GM12878 (cell line): ENCODE results near the gene MFSD6. TPM values are rescaled to one million over a fixed set of nuclear protein-coding genes. Genes with fewer than 3 reads are reported as not detected.

Source experiments
- ATAC-seq: fragments of 200-7000 bp; cut with Tn5 transposase; 3 replicates; pipeline ENCODE4 v1.9.1; 2020; ENCODE audit warnings: mild to moderate bottlenecking, moderate library complexity
- BruUV-seq: library from RNA; stranded (reverse); fragments of 400-500 nt; replicated peaks from 2 replicates; lab custom pipeline; 2021; lab: Mats Ljungman, UMichigan
- CTCF ChIA-PET: fragments of 300-600 bp; sonication (Branson Sonifier 250); formaldehyde crosslinking; extraction: SDS; loops from one replicate; lab custom pipeline; 2021; ENCODE audit warnings: inconsistent platforms; lab: Yijun Ruan, JAX
- POLR2A ChIA-PET: fragments of 350-600 bp; formaldehyde crosslinking; extraction: SDS; loops from one replicate; lab custom pipeline; 2021; ENCODE audit warnings: inconsistent platforms; lab: Charles Lee
- RAD21 ChIA-PET: fragments of 300-600 bp; sonication (Branson Sonifier 250); formaldehyde crosslinking; loops from one replicate; lab custom pipeline; 2023; ENCODE audit warnings: antibody characterized with exemption; ENCODE audit not compliant: unreplicated experiment; lab: Charles Lee
- SMC1A ChIA-PET: fragments of 300-600 bp; sonication (Branson Sonifier 250); formaldehyde crosslinking; loops from one replicate; lab custom pipeline; 2023; ENCODE audit not compliant: unreplicated experiment, uncharacterized antibody; lab: Charles Lee
- DNase-seq: peaks from one replicate; pipeline ENCODE4 v3.0.0-alpha.2; 2011; ENCODE audit warnings: low read depth, low spot score
- FAIRE-seq: peaks from 3 replicates; lab custom pipeline; 2011; peaks lifted over from hg19 to GRCh38; lab: Jason Lieb, UNC
- H2AFZ ChIP-seq: 2 replicates; pipeline ENCODE4 v1.6.0; 2011; ENCODE audit warnings: low read depth, low read length, control low read depth; ENCODE audit not compliant: control insufficient read depth
- H3K27ac ChIP-seq: 2 replicates; pipeline ENCODE4 v1.5.1; 2011; ENCODE audit warnings: control low read depth; ENCODE audit not compliant: control insufficient read depth, insufficient read depth
- H3K27me3 ChIP-seq, 2 experiments: replicated peaks in 1 of 2; 2 replicates each; pipeline versions ENCODE4 v1.6.0 to v1.6.1; 2011; ENCODE audit warnings: low read length in 1 of 2; ENCODE audit not compliant: control insufficient read depth in 2 of 2, insufficient read depth in 2 of 2
- H3K36me3 ChIP-seq, 2 experiments: 2 replicates each; pipeline ENCODE4 v1.5.1; 2011; ENCODE audit warnings: low read length in 1 of 2; ENCODE audit not compliant: control insufficient read depth in 2 of 2, insufficient read depth in 2 of 2
- H3K4me1 ChIP-seq: 2 replicates; pipeline ENCODE4 v1.6.1; 2011; ENCODE audit warnings: mild to moderate bottlenecking, low read length, moderate library complexity, mixed read lengths; ENCODE audit not compliant: control insufficient read depth, insufficient read depth
- H3K4me2 ChIP-seq: 2 replicates; pipeline ENCODE4 v1.6.0; 2011; ENCODE audit warnings: control low read depth; ENCODE audit not compliant: control insufficient read depth, insufficient read depth
- H3K4me3 ChIP-seq: fragments of 200-600 bp; sonication (generic); 2 replicates; pipeline ENCODE4 v1.5.1; 2016
- H3K79me2 ChIP-seq: 2 replicates; pipeline ENCODE4 v1.6.0; 2011; ENCODE audit warnings: low read length; ENCODE audit not compliant: control insufficient read depth, insufficient read depth
- H3K9ac ChIP-seq: 2 replicates; pipeline ENCODE4 v1.8.0; 2011; ENCODE audit warnings: low read length, control low read depth, mixed read lengths; ENCODE audit not compliant: control insufficient read depth, insufficient read depth
- H3K9me3 ChIP-seq: replicated peaks from 3 replicates; pipeline ENCODE4 v1.5.1; 2011; ENCODE audit warnings: mild to moderate bottlenecking, low read length; ENCODE audit not compliant: control insufficient read depth, insufficient read depth
- H4K20me1 ChIP-seq: 2 replicates; pipeline ENCODE4 v1.6.0; 2011; ENCODE audit not compliant: control insufficient read depth, insufficient read depth
- BHLHE40 ChIP-seq, 2 experiments: fragments of 450-650 bp in 1 of 2; IDR thresholded peaks; 2 replicates each; pipeline ENCODE4 v1.6.1; 2011 to 2017; ENCODE audit warnings: low read depth in 2 of 2, borderline replicate concordance in 1 of 2, improper control_type of control experiment in 1 of 2, low read length in 1 of 2, mild to moderate bottlenecking in 1 of 2
- FOXM1 ChIP-seq: IDR thresholded peaks from 2 replicates; pipeline ENCODE4 v1.6.1; 2012; ENCODE audit warnings: low read depth, mild to moderate bottlenecking, inconsistent platforms, low read length, moderate library complexity
- KDM1A ChIP-seq: fragments of 200-600 bp; sonication (generic); IDR thresholded peaks from 2 replicates; pipeline ENCODE4 v1.6.1; 2016; ENCODE audit warnings: borderline replicate concordance
- MEF2A ChIP-seq: IDR thresholded peaks from 2 replicates; pipeline ENCODE4 v1.6.1; 2011; ENCODE audit warnings: low read depth, mild to moderate bottlenecking, low read length, moderate library complexity; ENCODE audit not compliant: insufficient read depth
- MLLT1 ChIP-seq: fragments of 450-650 bp; IDR thresholded peaks from 2 replicates; pipeline ENCODE4 v1.6.1; 2016; ENCODE audit warnings: mild to moderate bottlenecking
- POLR2A ChIP-seq: IDR thresholded peaks from 2 replicates; pipeline ENCODE4 v1.6.1; 2011; ENCODE audit warnings: low read depth, mild to moderate bottlenecking, low read length
- RUNX3 ChIP-seq: IDR thresholded peaks from 2 replicates; pipeline ENCODE4 v1.6.1; 2012; ENCODE audit warnings: low read length, inconsistent platforms
- SIX5 ChIP-seq: IDR thresholded peaks from 2 replicates; pipeline ENCODE4 v1.6.1; 2011; ENCODE audit warnings: mild to moderate bottlenecking, low read depth, low read length, moderate library complexity; ENCODE audit not compliant: severe bottlenecking
- SP1 ChIP-seq: IDR thresholded peaks from one replicate; pipeline ENCODE4 v1.6.1; 2011; ENCODE audit warnings: low read depth, low read length
- TARDBP ChIP-seq: IDR thresholded peaks from 2 replicates; pipeline ENCODE4 v1.6.1; 2016; ENCODE audit warnings: borderline replicate concordance
- YY1 ChIP-seq: IDR thresholded peaks from 2 replicates; pipeline ENCODE4 v1.6.1; 2011; ENCODE audit warnings: low read depth, mild to moderate bottlenecking, low read length
- ZNF622 ChIP-seq: fragments of 450-650 bp; IDR thresholded peaks from 2 replicates; pipeline ENCODE4 v1.6.1; 2017; ENCODE audit warnings: mild to moderate bottlenecking, inconsistent platforms
- ZZZ3 ChIP-seq: IDR thresholded peaks from 2 replicates; pipeline ENCODE4 v1.6.1; 2011; ENCODE audit warnings: low read depth; ENCODE audit not compliant: control insufficient read depth, insufficient read length
- WGBS: methylation state at CpG from one replicate; pipeline ENCODE4 v1.1.6; 2016; ENCODE audit warnings: low lambda C conversion rate; ENCODE audit not compliant: insufficient replicate concordance, insufficient coverage; ENCODE audit errors: missing lambda C conversion rate; 5-methylcytosine and 5-hydroxymethylcytosine counted together
- in situ Hi-C: fragments of 300-500 bp; cut with MboI; formaldehyde crosslinking; loops from 9 replicates; pipeline ENCODE4 v1.14.3; 2018; ENCODE audit warnings: mixed read lengths
- intact Hi-C: fragments of 100-400 bp; cut with micrococcal nuclease; formaldehyde crosslinking; loops from one replicate; pipeline ENCODE4 v1.14.2; 2022; ENCODE audit not compliant: unreplicated experiment
- polyA plus RNA-seq, 11 experiments: library from polyadenylated mRNA; depleted of rRNA in 4 of 11; unstranded in 6 of 11; stranded (reverse) in 5 of 11; fragments of >200 nt; fragmentation: Nextera tagmentation in 4 of 11; fragmentation: Illumina TruSeq in 1 of 11; extraction: Ambion mirVana in 4 of 11; extraction: Trizol in 1 of 11; gene quantifications; 1 replicate in 1 of 11; 2 replicates in 10 of 11; pipeline versions ENCODE4 v1.2.1 to v1.2.3, GENCODE V29; 2011 to 2016; ENCODE audit warnings: inconsistent platforms in 2 of 11, missing spikeins in 2 of 11, low read depth in 1 of 11
- total RNA-seq, 4 experiments: library from RNA; depleted of rRNA in 3 of 4; stranded (reverse); fragments of >200 nt in 3 of 4; fragmentation: Illumina TruSeq in 1 of 4; extraction: Trizol in 1 of 4; gene quantifications; 2 replicates each; pipeline versions ENCODE4 v1.2.1 to v1.2.3, GENCODE V29; 2013 to 2021

MFSD6 gene
- total and polyA plus RNA-seq, 10 of the 15 experiments (the other 5 are each of a cell fraction or from before 2014, with no cell fraction given): 6.7 to 42.6 (median 24.2) TPM

- BruUV-seq: no TSS peak
- intact Hi-C loops (no loop called here), in situ Hi-C loops (no loop called here)
- no peak overlapping the region for H3K4me2 ChIP-seq
- H3K36me3 ChIP-seq: no peaks in the 10 kb centered on the region
- RAD21 ChIA-PET: interaction anchor here (1.0 to 1.4 kb wide), 3 partner anchors 12 to 101 kb away, joined by 3 to 4 read pairs (median 3); no protein-coding TSS in a partner anchor
- no peak overlapping the region for H2AFZ ChIP-seq
- no peak for ATAC-seq
- FAIRE-seq: no peak
- 93% methylated on average over 3 of the region's 3 CpGs for WGBS
- no peaks in the 10 kb centered on the region for H3K79me2 ChIP-seq
- POLR2A ChIA-PET: interaction anchor here (0.6 kb wide), 2 partner anchors 26 to 98 kb away, joined by 4 read pairs; no protein-coding TSS in a partner anchor
- SMC1A ChIA-PET: interaction anchor here (1.2 to 1.5 kb wide), 3 partner anchors 17 to 461 kb away, joined by 3 to 5 read pairs (median 4); no protein-coding TSS in a partner anchor
- no peak for DNase-seq
- no peak overlapping the region for H3K27ac ChIP-seq
- H3K27me3 ChIP-seq: no peaks in the 10 kb centered on the region
- TF ChIP-seq FOXM1: no peak
- no peak for TF ChIP-seq MEF2A
- no peak for TF ChIP-seq TARDBP
- TF ChIP-seq YY1: no peak
- no peak for TF ChIP-seq POLR2A
- TF ChIP-seq MLLT1: no peak
- TF ChIP-seq ZZZ3: no peak
- no peak for TF ChIP-seq RUNX3
- no peak for TF ChIP-seq SIX5
- no peak for TF ChIP-seq ZNF622
- no peak for TF ChIP-seq KDM1A
- no peak for TF ChIP-seq SP1
- TF ChIP-seq BHLHE40 (IDR thresholded peaks at IDR 0.05; ENCODE audit: borderline replicate concordance in 1 of 2, low read depth in 2 of 2, low read length in 1 of 2): no peak
- CTCF ChIA-PET: interaction anchor here (1.4 to 2.9 kb wide), 3 partner anchors 12 to 167 kb away, joined by 3 to 11 read pairs (median 4); no protein-coding TSS in a partner anchor
- no peak overlapping the region for H3K4me3 ChIP-seq
- no peak overlapping the region for H3K9ac ChIP-seq
- H3K9me3 ChIP-seq: no peaks in the 10 kb centered on the region; the same call in 2 of the 3 replicates
- no peaks in the 10 kb centered on the region for H3K4me1 ChIP-seq
- no peaks in the 10 kb centered on the region for H4K20me1 ChIP-seq
Measured at GRCh38 chr2:190550137-190550536, 142.0 kb downstream of the MFSD6 start.

Other genes with a start within 250 kb of the MFSD6 start
- gene HIBCH, start 88.5 kb upstream of the MFSD6 start, total RNA-seq (2014; rRNA removed): 22.3 and 28.0 TPM in 2 replicates
- gene HIBCH, start 88.5 kb upstream of the MFSD6 start, total RNA-seq (2014; rRNA removed; fragmentation: Illumina TruSeq; extraction: Trizol): 33.6 and 34.2 TPM in 2 replicates
- 28.4 and 29.3 TPM in 2 replicates for gene HIBCH, start 88.5 kb upstream of the MFSD6 start, total RNA-seq (2021)
- 40.1 and 66.2 TPM in 2 replicates for gene HIBCH, start 88.5 kb upstream of the MFSD6 start, polyA plus RNA-seq (2011; rRNA removed)
- gene HIBCH, start 88.5 kb upstream of the MFSD6 start, polyA plus RNA-seq (2014; fragmentation: Illumina TruSeq; extraction: Trizol): 34.6 and 43.2 TPM in 2 replicates
- gene HIBCH, start 88.5 kb upstream of the MFSD6 start, polyA plus RNA-seq (2014; fragmentation: Nextera tagmentation; extraction: Ambion mirVana): 10 to 100 TPM; 64.6 to 73.8 TPM
- 24.5 and 29.0 TPM in 2 replicates for gene HIBCH, start 88.5 kb upstream of the MFSD6 start, polyA plus RNA-seq (2014; rRNA removed)
- gene HIBCH, start 88.5 kb upstream of the MFSD6 start, polyA plus RNA-seq (2016; fragmentation: Nextera tagmentation; extraction: Ambion mirVana): 10 to 100 TPM; 73.8 to 81.0 TPM
- 6.7 and 7.4 TPM in 2 replicates for gene INPP1, start 64.8 kb upstream of the MFSD6 start, total RNA-seq (2014; rRNA removed)
- gene INPP1, start 64.8 kb upstream of the MFSD6 start, total RNA-seq (2014; rRNA removed; fragmentation: Illumina TruSeq; extraction: Trizol): 9.7 and 10.8 TPM in 2 replicates
- gene INPP1, start 64.8 kb upstream of the MFSD6 start, total RNA-seq (2021): 9.0 and 9.9 TPM in 2 replicates
- gene INPP1, start 64.8 kb upstream of the MFSD6 start, polyA plus RNA-seq (2011; rRNA removed): 16.6 and 16.7 TPM in 2 replicates
- gene INPP1, start 64.8 kb upstream of the MFSD6 start, polyA plus RNA-seq (2014; fragmentation: Illumina TruSeq; extraction: Trizol): 17.9 and 23.6 TPM in 2 replicates
- 1 to 10 TPM; 3.3 to 8.9 TPM for gene INPP1, start 64.8 kb upstream of the MFSD6 start, polyA plus RNA-seq (2014; fragmentation: Nextera tagmentation; extraction: Ambion mirVana)
- gene INPP1, start 64.8 kb upstream of the MFSD6 start, polyA plus RNA-seq (2014; rRNA removed): 12.3 and 13.2 TPM in 2 replicates
- gene INPP1, start 64.8 kb upstream of the MFSD6 start, polyA plus RNA-seq (2016; fragmentation: Nextera tagmentation; extraction: Ambion mirVana): 10 to 100 TPM; 13.2 to 13.3 TPM
- 7.9 and 12.6 TPM in 2 replicates for gene NEMP2, start 126.4 kb downstream of the MFSD6 start, total RNA-seq (2014; rRNA removed)
- gene NEMP2, start 126.4 kb downstream of the MFSD6 start, total RNA-seq (2014; rRNA removed; fragmentation: Illumina TruSeq; extraction: Trizol): 8.3 and 11.6 TPM in 2 replicates
- gene NEMP2, start 126.4 kb downstream of the MFSD6 start, total RNA-seq (2021): 10.4 and 12.6 TPM in 2 replicates
- 12.9 and 19.0 TPM in 2 replicates for gene NEMP2, start 126.4 kb downstream of the MFSD6 start, polyA plus RNA-seq (2011; rRNA removed)
- 7.6 and 9.7 TPM in 2 replicates for gene NEMP2, start 126.4 kb downstream of the MFSD6 start, polyA plus RNA-seq (2014; fragmentation: Illumina TruSeq; extraction: Trizol)
- gene NEMP2, start 126.4 kb downstream of the MFSD6 start, polyA plus RNA-seq (2014; fragmentation: Nextera tagmentation; extraction: Ambion mirVana): 1 to 10 TPM; 2.3 to 3.6 TPM
- gene NEMP2, start 126.4 kb downstream of the MFSD6 start, polyA plus RNA-seq (2014; rRNA removed): 6.5 and 7.0 TPM in 2 replicates
- gene NEMP2, start 126.4 kb downstream of the MFSD6 start, polyA plus RNA-seq (2016; fragmentation: Nextera tagmentation; extraction: Ambion mirVana): 10 to 100 TPM; 12.5 to 14.0 TPM
- gene NAB1, start 240.7 kb downstream of the MFSD6 start, total RNA-seq (2014; rRNA removed): 24.5 and 28.9 TPM in 2 replicates
- 32.6 and 34.7 TPM in 2 replicates for gene NAB1, start 240.7 kb downstream of the MFSD6 start, total RNA-seq (2014; rRNA removed; fragmentation: Illumina TruSeq; extraction: Trizol)
- gene NAB1, start 240.7 kb downstream of the MFSD6 start, total RNA-seq (2021): 30.5 and 33.2 TPM in 2 replicates
- 39.6 and 61.5 TPM in 2 replicates for gene NAB1, start 240.7 kb downstream of the MFSD6 start, polyA plus RNA-seq (2011; rRNA removed)
- gene NAB1, start 240.7 kb downstream of the MFSD6 start, polyA plus RNA-seq (2014; fragmentation: Illumina TruSeq; extraction: Trizol): 28.1 and 37.0 TPM in 2 replicates
- gene NAB1, start 240.7 kb downstream of the MFSD6 start, polyA plus RNA-seq (2014; fragmentation: Nextera tagmentation; extraction: Ambion mirVana): 1 to 10 TPM; 4.5 to 4.9 TPM
- gene NAB1, start 240.7 kb downstream of the MFSD6 start, polyA plus RNA-seq (2014; rRNA removed): 18.5 and 21.5 TPM in 2 replicates
- gene NAB1, start 240.7 kb downstream of the MFSD6 start, polyA plus RNA-seq (2016; fragmentation: Nextera tagmentation; extraction: Ambion mirVana): 10 to 100 TPM; 10.3 to 11.1 TPM